Testis (tissue), 3 donors: Measurements from ENCODE around the gene DEF6. TPM values are rescaled to one million over a fixed set of nuclear protein-coding genes. Genes with fewer than 3 reads are reported as not detected.
"Not testable (repeated sequence)": the region's sequence is repeated elsewhere in the genome, so short reads cannot be mapped to it uniquely, and the experiment has no call there.

ENCODE experiments used
- DNase-seq: peaks from one replicate; pipeline ENCODE4 v3.0.0-alpha.2; 2019
- H3K27ac ChIP-seq, 2 donors: fragments of 200-600 bp; sonication (generic); one replicate each; pipeline ENCODE4 v1.5.1; 2019
- H3K27me3 ChIP-seq: fragments of 200-600 bp; sonication (generic); one replicate; pipeline ENCODE4 v1.5.1; 2019
- H3K36me3 ChIP-seq: fragments of 200-600 bp; sonication (generic); one replicate; pipeline ENCODE4 v1.5.1; 2017; ENCODE audit warnings: low read depth; ENCODE audit errors: missing control alignments
- H3K4me1 ChIP-seq: fragments of 200-600 bp; sonication (generic); one replicate; pipeline ENCODE4 v1.5.1; 2019
- H3K4me3 ChIP-seq, 2 donors: fragments of 200-600 bp; sonication (generic); one replicate each; pipeline ENCODE4 v1.5.1; 2017 to 2019
- H3K9me3 ChIP-seq: fragments of 200-600 bp; sonication (generic); one replicate; pipeline ENCODE4 v1.5.1; 2017
- POLR2A ChIP-seq: fragments of 450-650 bp; IDR thresholded peaks from one replicate; pipeline ENCODE4 v1.6.1; 2017; ENCODE audit warnings: antibody characterized with exemption, mild to moderate bottlenecking, moderate library complexity
- WGBS, 2 donors: methylation state at CpG; one replicate each; pipeline ENCODE4 v1.1.5; 2018; 5-methylcytosine and 5-hydroxymethylcytosine counted together
- intact Hi-C: fragments of 100-400 bp; cut with DNase I; formaldehyde crosslinking; loops from one replicate; pipeline ENCODE4 v1.15.1; 2023; ENCODE audit warnings: low total_unique reads
- polyA plus RNA-seq: library from polyadenylated mRNA; stranded (reverse); fragments of 350-450 nt; fragmentation: Illumina TruSeq; extraction: RNeasy Lipid Tissue Mini Kit (QIAGEN cat#74804); gene quantifications from one replicate; pipeline ENCODE4 v1.2.3, GENCODE V29; 2014; ENCODE audit warnings: low read depth, low replicate concordance; ENCODE audit not compliant: insufficient read depth
- total RNA-seq, 2 donors: library from RNA; depleted of rRNA; stranded (reverse); fragments of >200 nt; gene quantifications; one replicate each; pipeline ENCODE4 v1.2.3, GENCODE V29; 2016
- TF ChIP-seq, protein P1 (sequence below), 3 experiments: fragments of 450-650 bp in 2 of 3; fragments of 200-600 bp in 1 of 3; sonication (generic) in 1 of 3; IDR thresholded peaks; one replicate each; pipeline ENCODE4 v1.5.1; 2016 to 2019; ENCODE audit warnings: antibody characterized with exemption in 3 of 3, mild to moderate bottlenecking in 2 of 3, moderate library complexity in 1 of 3

The DEF6 gene
- total and polyA plus RNA-seq, 3 donors from 2014 or later: 13.1 to 29.5 (median 20.9) TPM

DNA sequence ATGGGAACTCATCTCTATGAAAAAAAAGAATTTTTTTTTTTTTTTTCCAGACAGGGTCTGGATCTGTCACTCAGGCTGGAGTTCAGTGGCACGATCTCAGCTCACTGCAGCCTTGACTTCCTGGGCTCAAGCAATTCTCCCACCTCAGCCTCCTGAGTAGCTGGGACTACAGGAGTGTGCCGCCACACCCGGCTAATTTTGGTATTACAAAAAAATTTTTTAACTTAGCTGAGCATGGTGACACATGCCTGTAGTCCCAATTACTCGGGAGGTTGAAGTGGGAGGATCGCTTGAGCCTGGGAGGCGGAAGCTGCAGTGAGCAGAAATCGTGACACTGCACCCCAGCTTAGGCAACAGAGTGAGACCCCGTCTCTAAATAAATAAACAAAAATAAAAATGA is 7.5 kb downstream of the DEF6 start:
- DNase-seq: no peak
- H3K36me3 ChIP-seq: no peaks in the 10 kb centered on the region
- H3K4me1 ChIP-seq: no peaks in the 10 kb centered on the region
- 92 to 96% methylated on average over 8 of the region's 8 CpGs for WGBS, 2 donors
- no peak overlapping the region for H3K27ac ChIP-seq
- H3K9me3 ChIP-seq: no peaks in the 10 kb centered on the region
- intact Hi-C loops: no loop called here
- no peak overlapping the region for H3K4me3 ChIP-seq
- H3K27me3 ChIP-seq: no peaks in the 10 kb centered on the region
- TF ChIP-seq, protein P1, sequence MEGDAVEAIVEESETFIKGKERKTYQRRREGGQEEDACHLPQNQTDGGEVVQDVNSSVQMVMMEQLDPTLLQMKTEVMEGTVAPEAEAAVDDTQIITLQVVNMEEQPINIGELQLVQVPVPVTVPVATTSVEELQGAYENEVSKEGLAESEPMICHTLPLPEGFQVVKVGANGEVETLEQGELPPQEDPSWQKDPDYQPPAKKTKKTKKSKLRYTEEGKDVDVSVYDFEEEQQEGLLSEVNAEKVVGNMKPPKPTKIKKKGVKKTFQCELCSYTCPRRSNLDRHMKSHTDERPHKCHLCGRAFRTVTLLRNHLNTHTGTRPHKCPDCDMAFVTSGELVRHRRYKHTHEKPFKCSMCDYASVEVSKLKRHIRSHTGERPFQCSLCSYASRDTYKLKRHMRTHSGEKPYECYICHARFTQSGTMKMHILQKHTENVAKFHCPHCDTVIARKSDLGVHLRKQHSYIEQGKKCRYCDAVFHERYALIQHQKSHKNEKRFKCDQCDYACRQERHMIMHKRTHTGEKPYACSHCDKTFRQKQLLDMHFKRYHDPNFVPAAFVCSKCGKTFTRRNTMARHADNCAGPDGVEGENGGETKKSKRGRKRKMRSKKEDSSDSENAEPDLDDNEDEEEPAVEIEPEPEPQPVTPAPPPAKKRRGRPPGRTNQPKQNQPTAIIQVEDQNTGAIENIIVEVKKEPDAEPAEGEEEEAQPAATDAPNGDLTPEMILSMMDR (IDR thresholded peaks at IDR 0.05): no peak
- TF ChIP-seq POLR2A: no peak

DNA sequence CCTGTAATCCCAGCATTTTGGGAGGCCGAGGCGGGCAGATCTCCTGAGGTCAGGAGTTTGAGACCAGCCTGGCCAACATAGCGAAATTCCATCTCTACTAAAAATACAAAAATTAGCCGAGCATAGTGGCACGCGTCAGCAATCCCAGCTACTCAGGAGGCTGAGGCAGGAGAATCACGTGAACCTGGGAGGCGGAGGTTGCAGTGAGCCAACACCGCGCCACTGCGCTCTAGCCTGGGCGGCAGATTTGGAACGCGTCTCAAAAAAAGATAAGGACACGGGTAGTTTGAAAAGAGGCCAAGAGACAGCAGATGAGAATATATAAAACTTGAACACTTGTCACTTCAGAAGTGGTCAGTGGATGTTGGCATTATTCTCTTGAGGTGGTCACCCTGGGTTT is 9.5 kb downstream of the DEF6 start:
- H3K9me3 ChIP-seq, intact Hi-C loops, H3K27ac ChIP-seq, H3K4me3 ChIP-seq, H3K36me3 ChIP-seq, DNase-seq, H3K27me3 ChIP-seq, H3K4me1 ChIP-seq: not testable (repeated sequence)
- WGBS, 2 donors: 83 to 87% methylated on average over 15 of the region's 15 CpGs

DNA sequence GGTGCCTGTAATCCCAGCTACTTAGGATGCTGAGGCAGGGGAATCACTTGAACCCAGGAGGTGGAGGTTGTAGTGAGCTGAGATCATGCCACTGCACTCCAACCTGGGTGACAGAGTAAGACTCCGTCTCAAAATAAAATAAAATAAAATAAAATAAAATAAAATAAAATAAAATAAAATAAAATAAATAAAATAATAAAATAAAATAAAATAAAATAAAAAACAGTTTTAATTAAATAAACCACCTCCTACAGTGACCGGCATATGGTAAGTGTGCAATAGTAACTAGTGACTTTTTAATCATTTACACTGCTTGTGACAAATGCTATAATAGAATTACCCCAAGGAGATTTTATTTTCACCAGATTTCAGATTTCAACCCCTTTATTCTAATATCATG is 10.9 kb downstream of the DEF6 start:
- H3K27ac ChIP-seq, H3K4me3 ChIP-seq, H3K27me3 ChIP-seq, H3K9me3 ChIP-seq, H3K4me1 ChIP-seq, H3K36me3 ChIP-seq, intact Hi-C loops, DNase-seq: not testable (repeated sequence)
- WGBS, 2 donors: 95 to 98% methylated on average over 2 of the region's 2 CpGs

DNA sequence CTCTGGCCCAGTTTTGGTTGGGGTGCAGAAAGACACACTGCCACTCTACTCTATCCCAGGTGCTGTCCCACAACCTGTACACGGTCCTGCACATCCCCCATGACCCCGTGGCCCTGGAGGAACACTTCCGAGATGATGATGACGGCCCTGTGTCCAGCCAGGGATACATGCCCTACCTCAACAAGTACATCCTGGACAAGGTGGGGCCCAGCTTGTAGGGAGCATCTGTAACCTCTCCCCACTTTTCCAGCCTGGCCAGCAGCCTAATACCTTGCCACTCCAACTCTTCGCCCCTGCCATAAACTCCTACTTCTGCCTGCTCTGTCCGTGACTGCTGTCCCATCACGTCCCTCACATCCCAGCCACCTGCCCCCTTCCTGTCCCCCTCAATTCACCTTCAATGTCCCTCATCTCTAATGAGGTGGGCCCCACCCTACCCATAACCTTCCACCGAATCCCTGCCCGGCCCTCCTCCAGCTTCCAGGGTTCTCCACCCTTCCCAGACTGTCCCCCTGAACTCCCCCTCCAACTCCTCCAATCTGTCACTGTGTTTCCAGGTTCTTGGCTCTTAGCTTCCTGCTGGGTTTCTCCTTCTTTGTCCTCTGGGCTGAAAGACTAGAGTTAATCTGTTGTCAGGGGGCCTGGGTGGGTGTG is 12.1 kb downstream of the DEF6 start:
- no peak for DNase-seq
- Histone ChIP-seq H3K4me1 (no peaks in the 10 kb centered on the region), H3K36me3 (no peaks in the 10 kb centered on the region), H3K4me3 (no peak overlapping the region), H3K27me3 (no peaks in the 10 kb centered on the region), H3K27ac (no peak overlapping the region), H3K9me3 (no peaks in the 10 kb centered on the region)
- WGBS, 2 donors: 86 to 93% methylated on average over 9 of the region's 9 CpGs
- TF ChIP-seq POLR2A: no peak
- TF ChIP-seq, protein P1 (IDR thresholded peaks at IDR 0.05): no peak
- intact Hi-C loops: no loop called here

DNA sequence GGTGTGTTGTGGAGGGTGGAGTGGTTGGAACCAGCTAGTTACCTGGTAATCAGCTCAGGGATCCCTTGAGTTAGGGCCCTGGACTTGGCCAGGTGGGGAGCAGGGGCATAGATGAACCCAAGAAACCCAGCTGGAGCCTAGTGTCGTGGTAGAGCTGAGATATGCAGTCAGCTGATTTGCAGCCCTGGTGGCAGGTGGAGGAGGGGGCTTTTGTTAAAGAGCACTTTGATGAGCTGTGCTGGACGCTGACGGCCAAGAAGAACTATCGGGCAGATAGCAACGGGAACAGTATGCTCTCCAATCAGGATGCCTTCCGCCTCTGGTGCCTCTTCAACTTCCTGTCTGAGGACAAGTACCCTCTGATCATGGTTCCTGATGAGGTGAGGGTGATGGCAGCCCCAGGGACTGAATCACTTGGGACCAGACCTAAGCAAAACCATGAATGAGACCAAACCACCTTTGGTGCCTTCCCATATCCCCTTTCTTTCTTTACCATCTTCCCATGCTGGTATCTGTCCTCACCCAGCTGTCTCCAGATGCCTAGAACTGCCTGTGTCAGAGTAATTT is 12.7 kb downstream of the DEF6 start:
- Histone ChIP-seq H3K9me3 (no peaks in the 10 kb centered on the region), H3K4me3 (no peak overlapping the region), H3K27ac (no peak overlapping the region), H3K36me3 (no peaks in the 10 kb centered on the region), H3K27me3 (no peaks in the 10 kb centered on the region), H3K4me1 (no peaks in the 10 kb centered on the region)
- WGBS, 2 donors: 63 to 85% methylated on average over 6 of the region's 6 CpGs
- TF ChIP-seq, protein P1 (IDR thresholded peaks at IDR 0.05): no peak
- TF ChIP-seq POLR2A: no peak
- no peak for DNase-seq
- intact Hi-C loops: no loop called here
